Gastrocnemius medialis (tissue), 4 donors: ENCODE measurements around the gene RARB.

Experiments used
- CTCF ChIP-seq, 5 experiments: fragments of 450-650 bp in 3 of 5; fragments of 200-600 bp in 2 of 5; sonication (generic) in 2 of 5; IDR thresholded peaks in 4 of 5; conservative IDR thresholded peaks in 1 of 5; 1 replicate in 4 of 5; 2 replicates in 1 of 5; pipeline ENCODE4 v1.5.1; 2016 to 2019; ENCODE audit warnings: antibody characterized with exemption in 5 of 5, mild to moderate bottlenecking in 3 of 5, moderate library complexity in 3 of 5
- POLR2A ChIP-seq, 2 donors: fragments of 450-650 bp; IDR thresholded peaks; one replicate each; pipeline ENCODE4 v1.6.1; 2017; ENCODE audit warnings: antibody characterized with exemption in 2 of 2, mild to moderate bottlenecking in 2 of 2, moderate library complexity in 2 of 2

DNA sequence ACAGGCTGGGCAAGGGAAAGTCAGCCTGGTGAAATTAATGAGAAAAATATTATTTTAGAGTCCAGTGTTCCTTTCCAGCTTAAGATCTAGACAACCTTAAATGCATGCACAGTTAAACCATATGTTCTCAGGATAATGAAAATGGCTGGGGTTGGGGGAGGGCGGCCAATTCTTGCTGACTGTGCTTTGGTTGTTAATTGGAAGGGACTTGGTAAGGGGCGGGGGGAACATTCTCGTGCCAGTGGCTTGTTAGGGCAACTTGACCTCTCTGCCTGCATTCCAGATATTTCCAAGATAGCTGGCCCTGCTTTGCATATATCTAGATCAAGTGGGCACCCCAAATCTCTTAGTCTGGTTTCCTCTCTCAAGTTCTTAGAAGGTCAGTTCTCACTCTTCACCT lies 124.2 kb downstream of the RARB start:
- TF ChIP-seq CTCF (IDR thresholded peaks at IDR 0.05 in 4 of 5, conservative IDR thresholded peaks at IDR 0.05 in 1 of 5) (no peak), POLR2A (IDR thresholded peaks at IDR 0.05) (no peak)
